ENCODE measurements around the gene RIC8A.
"Not testable (repeated sequence)": the region's sequence is repeated elsewhere in the genome, so short reads cannot be mapped to it uniquely, and the experiment has no call there.

RIC8A gene

GRCh38 chr11:220641-221215, 13.2 kb downstream of the RIC8A start:
- DNase-seq, result not testable (repeated sequence)

DNA sequence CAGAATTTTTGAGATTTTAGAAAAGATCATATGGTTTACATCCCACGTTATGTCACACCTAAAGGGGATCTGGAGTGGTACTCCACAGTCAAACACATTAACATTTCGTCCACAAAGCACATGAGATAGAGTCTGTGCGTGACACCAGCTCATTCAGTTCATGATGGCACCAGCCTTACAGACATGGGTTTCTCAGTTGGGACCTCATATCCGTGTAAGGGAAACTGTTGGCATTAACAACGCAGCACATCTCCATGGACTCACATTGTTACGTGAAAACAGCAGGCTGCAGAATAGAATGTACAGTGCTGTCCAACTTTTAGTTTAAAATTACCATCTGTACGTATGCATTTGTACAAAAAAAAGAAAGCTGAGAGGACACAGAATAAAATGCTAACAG, 14.0 kb downstream of the RIC8A start:
- no peak for DNase-seq

- no peak for DNase-seq
Observed at GRCh38 chr11:221998-222789, 14.7 kb downstream of the RIC8A start.

GRCh38 chr11:223026-223789, 15.7 kb downstream of the RIC8A start:
- no peak for DNase-seq

DNA sequence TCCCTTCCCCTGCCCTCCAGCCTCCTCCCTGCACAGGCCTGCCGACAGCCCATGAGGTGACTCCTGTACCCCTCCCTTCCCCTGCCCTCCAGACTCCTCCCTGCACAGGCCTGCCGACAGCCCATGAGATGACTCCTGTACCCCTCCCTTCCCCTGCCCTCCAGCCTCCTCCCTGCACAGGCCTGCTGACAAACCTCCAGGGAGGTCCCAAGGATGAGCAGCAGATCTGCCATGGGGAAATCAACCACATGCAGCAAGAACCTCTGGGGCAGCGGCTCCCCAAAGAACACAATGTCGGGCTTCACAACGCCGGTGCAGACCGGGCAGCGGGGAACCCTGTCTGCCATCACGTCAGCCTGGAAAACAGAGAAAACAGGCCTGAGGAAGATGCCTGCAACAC, 16.4 kb downstream of the RIC8A start:
- DNase-seq, result no peak

DNA sequence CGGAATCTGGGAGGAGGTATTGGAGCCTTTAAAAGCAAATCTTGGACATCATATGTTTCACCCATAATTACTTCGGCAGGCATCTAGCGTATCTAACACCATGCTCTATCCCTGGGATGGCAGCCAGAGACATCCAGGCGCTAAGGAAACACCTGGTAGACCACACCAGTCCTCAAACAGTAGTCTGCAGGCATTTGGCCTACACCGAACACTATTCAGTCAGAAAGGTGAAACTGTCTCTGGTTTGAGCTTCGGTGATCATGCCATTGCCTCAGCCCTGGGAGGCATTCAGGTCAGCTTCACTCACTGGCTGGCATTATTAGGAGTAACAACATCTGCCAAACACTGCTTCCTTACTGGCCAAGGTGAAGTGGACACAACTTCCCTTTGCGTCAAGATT, 16.9 kb downstream of the RIC8A start:
- no peak for DNase-seq

- no peak for DNase-seq
Observed at GRCh38 chr11:225734-226453, 18.4 kb downstream of the RIC8A start.

DNA sequence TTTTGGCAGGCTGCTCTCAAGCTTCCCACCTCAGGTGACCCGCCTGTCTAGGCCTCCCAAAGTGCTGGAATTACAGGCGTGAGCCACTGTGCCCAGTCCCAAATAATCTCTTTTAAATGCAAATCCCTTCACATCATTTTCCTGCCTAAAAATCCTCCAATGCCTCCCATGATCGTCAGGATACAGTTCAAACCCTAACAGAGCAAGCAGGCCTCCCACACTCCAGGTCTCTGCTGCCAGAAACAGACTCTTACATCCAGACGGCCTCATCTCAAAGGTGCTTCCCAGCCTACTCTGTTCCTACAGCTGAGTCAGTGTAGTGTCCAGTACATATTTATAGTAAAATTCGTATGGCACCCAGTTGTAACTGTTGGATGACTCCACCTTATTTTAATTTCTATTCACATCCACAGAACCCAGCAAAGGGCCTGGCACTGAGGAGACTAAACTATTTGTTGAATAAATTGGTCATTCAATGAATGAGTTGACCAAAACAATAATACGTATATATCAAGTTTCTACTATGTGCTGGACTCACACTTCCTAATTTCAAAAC, 20.4 kb downstream of the RIC8A start:
- no peak for DNase-seq

- no peak for DNase-seq
Observed at GRCh38 chr11:230431-230830, 22.9 kb downstream of the RIC8A start.

DNA sequence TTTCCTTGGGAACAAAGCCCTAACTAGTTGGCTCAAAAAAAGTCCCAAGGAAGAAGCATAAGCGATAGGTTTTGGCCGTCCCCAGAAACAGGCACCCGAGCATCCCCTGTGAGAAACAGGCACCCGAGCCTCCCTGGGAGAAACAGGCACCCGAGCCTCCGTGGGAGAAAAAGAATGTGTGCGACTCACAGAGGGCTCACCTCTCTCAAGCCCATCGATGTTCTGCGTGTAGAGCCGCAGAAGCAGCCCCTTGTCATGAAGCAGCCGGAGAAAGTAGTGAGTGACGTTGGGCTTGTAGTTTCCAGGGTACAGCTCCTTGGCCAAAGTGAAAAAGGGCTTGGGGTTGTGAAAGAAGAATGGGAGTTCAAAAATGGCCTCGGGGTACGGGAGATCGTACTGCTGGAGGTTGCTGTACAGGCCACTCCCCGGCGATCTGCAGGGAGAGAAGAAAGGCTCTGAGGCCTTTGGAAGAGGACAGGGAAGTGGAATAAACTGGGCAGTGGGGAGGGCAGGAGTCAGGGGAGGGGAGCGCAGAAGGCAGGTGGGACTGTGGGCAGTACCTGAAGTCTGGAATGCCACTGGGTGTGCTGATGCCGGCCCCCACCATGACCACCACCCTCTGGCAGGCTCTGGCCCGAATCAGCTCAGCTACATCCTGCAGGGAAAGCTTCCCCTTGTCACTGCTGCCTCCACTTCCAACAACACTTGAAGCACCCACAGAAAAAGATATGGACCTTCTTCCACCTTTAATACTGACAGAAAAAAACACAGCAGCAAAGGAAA, 25.5 kb downstream of the RIC8A start:
- no peak for DNase-seq

GRCh38 chr11:235180-235579, 27.7 kb downstream of the RIC8A start:
- DNase-seq, result no peak

DNA sequence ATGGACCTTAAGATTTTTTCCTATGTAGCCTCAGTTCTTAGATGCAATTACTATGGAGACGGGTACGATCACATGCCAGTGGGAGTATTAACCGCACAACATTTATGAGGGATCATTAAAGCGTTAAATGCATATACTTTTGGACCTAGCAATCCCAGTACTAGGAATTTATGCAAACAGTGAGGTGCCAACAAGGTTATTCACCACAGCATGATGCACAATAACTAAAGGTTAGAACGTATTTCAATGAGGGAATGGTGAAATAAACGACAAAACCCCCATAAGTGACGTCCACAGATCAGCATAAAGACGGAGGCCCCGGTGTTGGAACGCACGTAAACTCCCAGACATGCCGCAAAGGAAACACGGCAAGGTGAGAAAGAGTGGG, 28.1 kb downstream of the RIC8A start:
- DNase-seq, result no peak

DNA sequence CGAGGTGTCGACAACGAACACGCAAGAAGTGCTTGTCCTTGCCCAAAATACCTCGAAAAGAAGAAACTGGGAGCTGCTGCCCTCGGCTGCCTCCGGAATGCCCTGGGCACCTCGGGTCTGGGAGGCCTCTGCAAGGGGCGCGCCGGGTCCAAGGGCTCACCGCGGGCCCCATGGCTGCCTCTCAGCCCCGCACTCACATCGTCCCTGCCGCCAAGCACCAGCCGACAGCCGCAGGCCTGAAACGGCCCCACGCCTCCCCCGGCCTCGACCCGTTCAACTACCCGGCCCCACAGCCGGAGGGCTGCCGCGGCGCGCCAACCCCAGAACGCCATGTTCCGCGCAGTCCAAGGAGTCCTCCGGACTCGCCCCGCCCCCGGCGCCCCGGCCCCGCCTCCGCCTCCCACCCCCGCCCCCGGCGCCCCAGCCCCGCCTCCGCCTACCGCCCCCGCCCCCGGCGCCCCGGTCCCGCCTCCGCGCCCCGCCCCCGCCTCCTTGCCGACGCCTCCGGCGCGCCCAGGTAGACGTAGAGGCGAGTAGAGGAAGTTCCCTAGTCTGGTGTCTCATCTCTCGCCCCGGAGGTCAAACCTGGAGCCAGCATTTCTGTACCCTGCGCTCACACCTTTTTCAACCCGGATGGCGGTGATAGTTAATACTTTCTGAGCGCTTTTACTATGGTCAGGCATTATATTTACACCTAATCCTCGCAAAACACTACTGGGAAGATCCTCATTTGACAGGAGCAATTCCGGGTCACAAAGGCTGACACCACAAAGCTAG, 28.7 kb downstream of the RIC8A start, which contains the start of gene SIRT3:
TSS of gene SIRT3 (minus strand) at position 346 of the 777 bp plus-strand sequence. CDS start at position 332, 14 bp downstream.
- peak in 1 of 2 experiments; percentile 51 for DNase-seq

DNA sequence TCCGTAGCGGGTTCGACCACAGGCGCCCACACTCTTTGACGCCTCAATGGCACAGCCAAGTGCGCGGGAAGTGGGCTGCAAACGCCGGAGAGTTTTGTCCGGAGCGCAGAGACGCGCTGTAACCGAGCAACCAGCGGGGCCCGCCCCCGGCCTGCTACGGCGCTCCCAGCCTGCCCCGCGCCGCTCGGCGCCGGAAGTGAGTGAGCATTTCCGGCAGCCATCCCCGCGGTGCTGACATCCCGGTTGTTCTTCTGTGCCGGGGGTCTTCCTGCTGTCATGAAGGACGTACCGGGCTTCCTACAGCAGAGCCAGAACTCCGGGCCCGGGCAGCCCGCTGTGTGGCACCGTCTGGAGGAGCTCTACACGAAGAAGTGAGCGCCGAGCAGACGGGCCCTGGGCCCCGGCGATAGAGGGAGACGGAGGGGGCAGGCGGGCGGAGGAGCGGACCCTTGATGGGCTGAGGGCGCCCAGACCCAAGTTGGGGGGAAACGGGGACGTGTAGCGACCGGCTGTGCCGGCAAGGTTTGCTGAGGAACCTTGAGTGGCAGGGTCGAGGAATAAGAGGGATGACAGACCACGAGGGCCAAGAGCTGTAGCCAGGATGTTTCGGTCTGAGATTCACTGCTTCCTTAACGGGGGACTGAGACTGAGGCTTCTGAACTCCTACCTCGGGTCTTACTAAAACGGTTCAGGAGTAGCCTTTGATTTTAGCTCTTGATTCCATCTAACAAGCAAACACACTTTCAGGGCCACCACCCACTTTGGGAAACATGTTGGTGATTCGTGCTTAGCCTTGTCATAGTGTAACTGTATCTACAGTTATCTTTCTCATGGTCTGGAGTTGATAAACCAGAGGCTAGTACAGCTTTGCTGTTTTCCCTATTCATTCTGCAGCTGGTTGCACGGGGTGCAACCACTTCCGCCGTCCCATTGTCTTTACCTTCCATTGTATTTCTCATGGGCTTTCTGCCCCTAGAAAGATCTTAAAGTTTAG, 29.6 kb downstream of the RIC8A start, which contains the start of gene PSMD13:
TSS of gene PSMD13 (plus strand) at position 203 of the 994 bp plus-strand sequence. CDS start at position 277, 74 bp downstream.
- peak; percentile 33 to 47 for DNase-seq

- DNase-seq, result not testable (repeated sequence)
Observed at GRCh38 chr11:238346-238745, 30.8 kb downstream of the RIC8A start.

- DNase-seq, result no peak
Observed at GRCh38 chr11:240315-240714, 32.8 kb downstream of the RIC8A start.

DNA sequence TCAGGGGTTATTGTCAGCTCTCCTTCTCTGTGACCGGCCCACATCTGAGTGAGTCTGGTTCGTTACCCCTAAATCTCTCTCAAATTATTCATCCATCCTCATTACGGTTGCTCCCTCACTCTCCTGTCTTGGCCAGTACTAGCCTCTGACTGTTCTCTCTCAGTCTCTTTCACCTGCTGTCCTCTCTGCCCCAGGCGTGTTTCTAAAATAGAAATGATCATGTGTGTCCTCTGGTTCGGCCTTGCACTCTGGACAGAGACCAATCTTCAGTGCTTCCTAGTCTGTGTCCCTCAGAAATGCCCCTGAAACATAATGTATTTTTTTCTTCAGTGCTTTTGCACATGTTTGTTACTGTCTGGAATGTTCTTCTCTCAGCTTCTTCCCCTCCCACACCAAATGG, 34.1 kb downstream of the RIC8A start:
- no peak for DNase-seq

GRCh38 chr11:244376-244775, 36.9 kb downstream of the RIC8A start:
- no peak for DNase-seq

DNA sequence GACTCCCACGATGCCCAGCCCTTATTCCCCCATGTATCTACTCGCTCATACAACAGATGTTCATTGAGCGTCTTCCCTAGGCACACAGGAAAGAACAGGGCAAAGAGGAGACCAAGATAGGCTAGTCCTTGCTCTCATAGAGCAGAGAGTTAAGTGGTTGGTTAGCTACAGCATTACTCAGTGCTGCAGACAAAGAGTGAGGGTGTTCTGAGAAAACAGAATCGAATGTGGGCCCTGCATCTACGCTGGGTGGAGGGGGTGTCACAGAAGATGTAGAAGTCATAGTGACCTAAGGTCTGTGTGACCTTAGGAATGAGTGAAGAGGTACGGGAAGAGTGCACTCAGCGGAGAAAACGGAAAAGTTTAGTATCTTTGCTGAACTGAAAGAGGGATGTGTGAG, 41.6 kb downstream of the RIC8A start:
- DNase-seq, result no peak

- DNase-seq, result no peak
Observed at GRCh38 chr11:250274-250673, 42.8 kb downstream of the RIC8A start.
